ENCODE results near the gene FGF22. TPM values are rescaled to one million over a fixed set of nuclear protein-coding genes. Genes with fewer than 3 reads are reported as not detected.

Gene FGF22
- total and polyA plus RNA-seq, 4 donors: 0.10 to 0.85 (median 0.34) TPM

- Histone ChIP-seq H3K27me3 (ENCODE audit: control insufficient read depth in 3 of 3, insufficient read depth in 3 of 3, low read length in 2 of 3) (no peaks in the 10 kb centered on the region), H3K4me3 (no peak overlapping the region), H3K4me1 (ENCODE audit: control insufficient read depth in 5 of 5, insufficient read depth in 5 of 5, low read length in 5 of 5) (no peaks in the 10 kb centered on the region), H3K9me3 (ENCODE audit: control insufficient read depth in 4 of 4, insufficient read depth in 3 of 4, low read length in 3 of 4) (no peaks in the 10 kb centered on the region), H3K36me3 (ENCODE audit: control insufficient read depth in 4 of 4, insufficient read depth in 4 of 4, low read length in 4 of 4) (peaks cover 2 to 73% (median 12%) of the 10 kb centered on the region in 4 donors), H3K27ac (ENCODE audit: low read depth in 1 of 2, low read length in 1 of 2) (no peak overlapping the region), H3K9ac (ENCODE audit: insufficient read depth in 1 of 2, low read length in 2 of 2) (no peak overlapping the region)
- no peak for ATAC-seq (ENCODE audit: insufficient read depth, low FRiP score)
- no peak for DNase-seq
- WGBS, 2 donors: 94 to 98% methylated on average over 11 of the region's 11 CpGs
- TF ChIP-seq CTCF (IDR thresholded peaks at IDR 0.05; ENCODE audit: control extremely low read depth, extremely low read depth): no peak
Measured at GRCh38 chr19:650121-650520, 10.4 kb downstream of the FGF22 start.

- Histone ChIP-seq H3K36me3 (ENCODE audit: control insufficient read depth in 4 of 4, insufficient read depth in 4 of 4, low read length in 4 of 4) (peaks cover 2 to 70% (median 12%) of the 10 kb centered on the region in 4 donors), H3K27me3 (ENCODE audit: control insufficient read depth in 3 of 3, insufficient read depth in 3 of 3, low read length in 2 of 3) (no peaks in the 10 kb centered on the region), H3K27ac (ENCODE audit: low read depth in 1 of 2, low read length in 1 of 2) (no peak overlapping the region), H3K9me3 (ENCODE audit: control insufficient read depth in 4 of 4, insufficient read depth in 3 of 4, low read length in 3 of 4) (no peaks in the 10 kb centered on the region), H3K4me1 (ENCODE audit: control insufficient read depth in 5 of 5, insufficient read depth in 5 of 5, low read length in 5 of 5) (no peaks in the 10 kb centered on the region), H3K9ac (ENCODE audit: insufficient read depth in 1 of 2, low read length in 2 of 2) (no peak overlapping the region), H3K4me3 (no peak overlapping the region)
- DNase-seq (no peak), ATAC-seq (ENCODE audit: insufficient read depth, low FRiP score) (no peak)
- 96% methylated on average over 58 of the region's 58 CpGs for WGBS, 2 donors
- no peak for TF ChIP-seq CTCF (IDR thresholded peaks at IDR 0.05; ENCODE audit: control extremely low read depth, extremely low read depth)
Measured at GRCh38 chr19:651114-651818, 11.6 kb downstream of the FGF22 start.

- peaks cover 2 to 63% (median 12%) of the 10 kb centered on the region in 4 donors for H3K36me3 ChIP-seq (ENCODE audit: control insufficient read depth in 4 of 4, insufficient read depth in 4 of 4, low read length in 4 of 4)
- H3K9me3 ChIP-seq (ENCODE audit: control insufficient read depth in 4 of 4, insufficient read depth in 3 of 4, low read length in 3 of 4): no peaks in the 10 kb centered on the region
- H3K27me3 ChIP-seq (ENCODE audit: control insufficient read depth in 3 of 3, insufficient read depth in 3 of 3, low read length in 2 of 3): no peaks in the 10 kb centered on the region
- no peak for TF ChIP-seq CTCF (IDR thresholded peaks at IDR 0.05; ENCODE audit: control extremely low read depth, extremely low read depth)
- H3K4me3 ChIP-seq: no peak overlapping the region
- 90 to 92% methylated on average over 24 of the region's 24 CpGs for WGBS, 2 donors
- no peak overlapping the region for H3K9ac ChIP-seq (ENCODE audit: insufficient read depth in 1 of 2, low read length in 2 of 2)
- ATAC-seq (ENCODE audit: insufficient read depth, low FRiP score) (no peak), DNase-seq (no peak)
- no peak overlapping the region for H3K27ac ChIP-seq (ENCODE audit: low read depth in 1 of 2, low read length in 1 of 2)
- H3K4me1 ChIP-seq (ENCODE audit: control insufficient read depth in 5 of 5, insufficient read depth in 5 of 5, low read length in 5 of 5): no peaks in the 10 kb centered on the region
Measured at GRCh38 chr19:651991-652390, 12.3 kb downstream of the FGF22 start.

All from lung (tissue), 12 donors.